ENCODE measurements around the gene OSTN. TPM values are rescaled to one million over a fixed set of nuclear protein-coding genes. Genes with fewer than 3 reads are reported as not detected.
"Not testable (repeated sequence)": the region's sequence is repeated elsewhere in the genome, so short reads cannot be mapped to it uniquely, and the experiment has no call there.

OSTN gene, protein sequence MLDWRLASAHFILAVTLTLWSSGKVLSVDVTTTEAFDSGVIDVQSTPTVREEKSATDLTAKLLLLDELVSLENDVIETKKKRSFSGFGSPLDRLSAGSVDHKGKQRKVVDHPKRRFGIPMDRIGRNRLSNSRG
- total RNA-seq, result not detected

GRCh38 chr3:191198932-191199331, at the start of gene OSTN:
TSS of gene OSTN (plus strand) at chr3:191199241. CDS start at chr3:191212533, 13,292 bp downstream.
- ATAC-seq (no peak), DNase-seq (no peak)
- H3K27me3 Mint-ChIP-seq, result no peaks in the 10 kb centered on the region
- no peak within 1 kb of the TSS for H3K27ac Mint-ChIP-seq
- H3K9me3 Mint-ChIP-seq (ENCODE audit: low read depth), result no peaks in the 10 kb centered on the region
- H3K4me3 Mint-ChIP-seq, result no peak within 1 kb of the TSS
- H3K36me3 Mint-ChIP-seq, result no peaks in the 10 kb centered on the region
- H3K4me1 Mint-ChIP-seq, result no peaks in the 10 kb centered on the region
- CTCF ChIA-PET, result no interaction called here

GRCh38 chr3:191151653-191152052, 47.4 kb upstream of the OSTN start:
- peaks cover 6% of the 10 kb centered on the region for H3K9me3 Mint-ChIP-seq (ENCODE audit: low read depth)
- H3K4me3 Mint-ChIP-seq, result no peak overlapping the region
- no peaks in the 10 kb centered on the region for H3K27me3 Mint-ChIP-seq
- no peak overlapping the region for H3K27ac Mint-ChIP-seq
- no peaks in the 10 kb centered on the region for H3K4me1 Mint-ChIP-seq
- ATAC-seq (no peak), DNase-seq (no peak)
- CTCF ChIA-PET, result no interaction called here
- H3K36me3 Mint-ChIP-seq, result no peaks in the 10 kb centered on the region

GRCh38 chr3:191154827-191155226, 44.2 kb upstream of the OSTN start:
- DNase-seq, result no peak
- ATAC-seq, result no peak
- Mint-ChIP-seq H3K27ac (no peak overlapping the region), H3K9me3 (ENCODE audit: low read depth) (peaks cover 6% of the 10 kb centered on the region), H3K36me3 (no peaks in the 10 kb centered on the region), H3K4me3 (no peak overlapping the region), H3K4me1 (no peaks in the 10 kb centered on the region), H3K27me3 (no peaks in the 10 kb centered on the region)
- CTCF ChIA-PET, result no interaction called here

GRCh38 chr3:191158247-191158646, 40.8 kb upstream of the OSTN start:
- no peak overlapping the region for H3K4me3 Mint-ChIP-seq
- ATAC-seq (no peak), DNase-seq (no peak)
- CTCF ChIA-PET, result no interaction called here
- no peaks in the 10 kb centered on the region for H3K36me3 Mint-ChIP-seq
- no peak overlapping the region for H3K27ac Mint-ChIP-seq
- no peaks in the 10 kb centered on the region for H3K27me3 Mint-ChIP-seq
- peaks cover 6% of the 10 kb centered on the region for H3K9me3 Mint-ChIP-seq (ENCODE audit: low read depth)
- no peaks in the 10 kb centered on the region for H3K4me1 Mint-ChIP-seq

GRCh38 chr3:191158815-191159214, 40.2 kb upstream of the OSTN start:
- H3K4me3 Mint-ChIP-seq, result no peak overlapping the region
- CTCF ChIA-PET, result no interaction called here
- H3K36me3 Mint-ChIP-seq, result no peaks in the 10 kb centered on the region
- H3K27me3 Mint-ChIP-seq, result no peaks in the 10 kb centered on the region
- no peak overlapping the region for H3K27ac Mint-ChIP-seq
- DNase-seq, result no peak
- no peak for ATAC-seq
- peaks cover 6% of the 10 kb centered on the region for H3K9me3 Mint-ChIP-seq (ENCODE audit: low read depth)
- no peaks in the 10 kb centered on the region for H3K4me1 Mint-ChIP-seq

DNA sequence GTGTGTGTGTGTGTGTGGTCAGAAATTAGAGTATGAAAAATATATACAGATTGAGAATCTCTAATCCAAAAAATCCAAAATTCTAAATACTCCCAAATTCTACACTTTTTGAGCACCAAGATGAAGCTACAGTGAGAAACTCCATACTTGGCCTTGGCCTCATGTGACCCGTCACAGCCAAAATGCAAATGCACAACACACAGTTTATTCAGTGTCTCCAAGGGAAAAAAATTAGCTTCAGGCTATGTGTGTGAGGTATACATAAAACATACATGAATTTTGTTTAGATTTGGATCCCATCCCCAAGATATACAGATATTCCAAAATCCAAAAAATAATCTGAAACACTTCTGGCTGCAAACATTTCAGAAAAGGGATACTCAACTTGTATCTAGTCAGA, 33.2 kb upstream of the OSTN start:
- Mint-ChIP-seq H3K27me3 (no peaks in the 10 kb centered on the region), H3K36me3 (no peaks in the 10 kb centered on the region)
- CTCF ChIA-PET, result no interaction called here

GRCh38 chr3:191166368-191166767, 32.7 kb upstream of the OSTN start:
- Mint-ChIP-seq H3K27me3 (no peaks in the 10 kb centered on the region), H3K4me3 (no peak overlapping the region), H3K4me1 (no peaks in the 10 kb centered on the region), H3K36me3 (no peaks in the 10 kb centered on the region), H3K27ac (no peak overlapping the region), H3K9me3 (ENCODE audit: low read depth) (peaks cover 3% of the 10 kb centered on the region)
- CTCF ChIA-PET, result no interaction called here
- DNase-seq (no peak), ATAC-seq (no peak)

More for the DNA sequence above, 33.2 kb upstream of the OSTN start:
- H3K4me1 Mint-ChIP-seq, result no peaks in the 10 kb centered on the region
- H3K9me3 Mint-ChIP-seq (ENCODE audit: low read depth), result peaks cover 3% of the 10 kb centered on the region
- no peak for ATAC-seq
- no peak overlapping the region for H3K27ac Mint-ChIP-seq
- DNase-seq, result no peak
- H3K4me3 Mint-ChIP-seq, result no peak overlapping the region

GRCh38 chr3:191169566-191169965, 29.5 kb upstream of the OSTN start:
- Mint-ChIP-seq H3K4me3 (no peak overlapping the region), H3K27me3 (no peaks in the 10 kb centered on the region), H3K4me1 (no peaks in the 10 kb centered on the region), H3K9me3 (ENCODE audit: low read depth) (peaks cover 2% of the 10 kb centered on the region), H3K36me3 (no peaks in the 10 kb centered on the region), H3K27ac (no peak overlapping the region)
- no peak for DNase-seq
- no peak for ATAC-seq
- CTCF ChIA-PET, result no interaction called here

DNA sequence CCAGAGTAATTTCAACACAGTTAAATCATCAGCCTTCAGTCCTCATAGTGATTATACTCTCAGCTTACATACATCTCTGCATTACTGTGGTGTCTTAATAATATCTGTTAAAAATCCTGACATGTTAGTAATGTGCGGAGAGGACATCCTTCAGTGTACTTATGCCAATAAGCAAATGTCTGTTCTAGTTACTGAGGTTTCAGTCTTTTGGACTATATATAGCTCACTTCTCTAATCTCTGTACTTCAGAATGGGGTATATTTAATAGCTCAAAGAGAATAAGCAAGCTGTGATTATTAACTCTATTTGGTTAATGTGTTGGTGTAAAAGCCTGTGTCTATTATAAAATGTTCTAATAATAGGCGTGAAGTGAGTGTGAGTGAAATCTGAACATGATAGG, 28.9 kb upstream of the OSTN start:
- no peaks in the 10 kb centered on the region for H3K36me3 Mint-ChIP-seq
- no peaks in the 10 kb centered on the region for H3K9me3 Mint-ChIP-seq (ENCODE audit: low read depth)
- H3K27me3 Mint-ChIP-seq, result no peaks in the 10 kb centered on the region
- no peak overlapping the region for H3K27ac Mint-ChIP-seq
- no peak overlapping the region for H3K4me3 Mint-ChIP-seq
- no peaks in the 10 kb centered on the region for H3K4me1 Mint-ChIP-seq
- CTCF ChIA-PET, result no interaction called here
- ATAC-seq (no peak), DNase-seq (no peak)

GRCh38 chr3:191175102-191175501, 23.9 kb upstream of the OSTN start:
- CTCF ChIA-PET, result no interaction called here
- Mint-ChIP-seq H3K9me3 (ENCODE audit: low read depth) (peaks cover 2% of the 10 kb centered on the region), H3K4me3 (no peak overlapping the region), H3K36me3 (no peaks in the 10 kb centered on the region), H3K4me1 (no peaks in the 10 kb centered on the region), H3K27me3 (no peaks in the 10 kb centered on the region), H3K27ac (no peak overlapping the region)
- ATAC-seq (no peak), DNase-seq (no peak)

DNA sequence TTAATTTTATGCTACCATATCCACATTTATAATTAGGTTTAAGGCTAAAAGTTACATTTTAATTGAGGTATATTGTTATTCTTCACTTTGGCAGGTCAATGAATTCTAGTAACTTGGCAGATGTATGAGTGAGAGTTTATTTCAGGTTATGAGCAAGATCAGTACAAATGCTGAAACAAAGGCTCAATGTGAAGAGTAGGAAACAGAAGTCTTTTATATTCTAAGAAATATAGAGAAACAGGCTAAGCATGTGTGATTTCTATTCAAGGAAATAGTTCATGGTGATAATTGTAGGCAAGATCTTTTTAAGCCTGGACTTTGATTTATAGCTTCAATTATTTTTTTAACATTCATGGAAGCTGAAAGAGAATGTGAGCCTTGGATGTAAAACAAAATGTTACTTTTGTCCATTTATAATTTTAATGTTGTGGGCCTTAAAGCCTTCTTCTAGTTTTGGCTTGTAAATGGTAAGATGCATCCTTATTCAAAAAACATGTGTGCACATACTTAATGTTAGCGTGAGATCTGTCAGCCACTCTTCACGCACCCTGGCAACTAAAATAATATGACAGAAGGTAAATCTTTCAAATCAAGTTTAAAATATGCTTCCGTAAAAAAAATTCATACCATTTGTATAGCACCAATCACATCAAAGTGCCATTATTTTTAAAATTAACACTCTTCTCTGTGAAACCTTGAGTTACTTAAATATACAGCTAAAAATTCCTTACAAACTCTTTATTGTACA, 22.8 kb upstream of the OSTN start:
- no peaks in the 10 kb centered on the region for H3K27me3 Mint-ChIP-seq
- peaks cover 2% of the 10 kb centered on the region for H3K9me3 Mint-ChIP-seq (ENCODE audit: low read depth)
- no peak overlapping the region for H3K4me3 Mint-ChIP-seq
- CTCF ChIA-PET, result no interaction called here
- no peaks in the 10 kb centered on the region for H3K4me1 Mint-ChIP-seq
- no peaks in the 10 kb centered on the region for H3K36me3 Mint-ChIP-seq
- no peak overlapping the region for H3K27ac Mint-ChIP-seq
- ATAC-seq (no peak), DNase-seq (no peak)

DNA sequence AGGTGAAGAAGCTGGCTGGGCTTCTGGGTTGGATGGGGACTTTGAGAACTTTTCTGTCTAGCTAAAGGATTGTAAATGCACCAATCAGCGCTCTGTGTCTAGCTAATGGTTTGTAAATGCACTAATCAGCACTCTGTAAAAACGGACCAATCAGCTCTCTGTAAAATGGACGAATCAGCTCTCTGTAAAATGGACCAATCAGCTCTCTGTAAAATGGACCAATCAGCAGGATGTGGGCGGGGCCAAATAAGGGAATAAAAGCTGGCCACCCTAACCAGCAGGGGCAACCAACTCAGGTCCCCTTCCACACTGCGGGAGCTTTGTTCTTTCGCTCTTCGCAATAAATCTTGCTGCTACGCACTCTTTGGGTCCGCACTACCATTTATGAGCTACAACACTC, 13.7 kb upstream of the OSTN start:
- H3K4me3 Mint-ChIP-seq; DNase-seq; H3K27ac Mint-ChIP-seq; H3K9me3 Mint-ChIP-seq (ENCODE audit: low read depth); CTCF ChIA-PET; H3K27me3 Mint-ChIP-seq; H3K4me1 Mint-ChIP-seq; H3K36me3 Mint-ChIP-seq; ATAC-seq: not testable (repeated sequence)

- H3K27ac Mint-ChIP-seq; H3K4me1 Mint-ChIP-seq; H3K9me3 Mint-ChIP-seq (ENCODE audit: low read depth); H3K36me3 Mint-ChIP-seq; H3K27me3 Mint-ChIP-seq; CTCF ChIA-PET; H3K4me3 Mint-ChIP-seq; DNase-seq; ATAC-seq: not testable (repeated sequence)
Observed at GRCh38 chr3:191188246-191188645, 10.8 kb upstream of the OSTN start.

GRCh38 chr3:191192270-191192669, 6.8 kb upstream of the OSTN start:
- ATAC-seq, result not testable (repeated sequence)

More at GRCh38 chr3:191192270-191192669, 6.8 kb upstream of the OSTN start:
- not testable (repeated sequence) for DNase-seq; H3K27me3 Mint-ChIP-seq; H3K9me3 Mint-ChIP-seq (ENCODE audit: low read depth); H3K4me3 Mint-ChIP-seq; H3K27ac Mint-ChIP-seq; H3K36me3 Mint-ChIP-seq; H3K4me1 Mint-ChIP-seq
- CTCF ChIA-PET, result interaction anchor here (0.7 kb wide), 1 partner anchor 9 kb away, joined by 3 read pairs; no protein-coding TSS in a partner anchor

Data from activated CD8-positive, alpha-beta memory T cell treated with anti-CD3 and anti-CD28 coated beads, Interleukin-2, amount 10 ng/mL, durations not matched to agents 7 days and 5 days (primary cell).